ENCODE results near the gene SFXN3. TPM values are rescaled to one million over a fixed set of nuclear protein-coding genes. Genes with fewer than 3 reads are reported as not detected.

The SFXN3 gene
- total and polyA plus RNA-seq, 2 of the 8 experiments (the other 6 are each of a cell fraction or from before 2014, with no cell fraction given): 2.6 to 2.8 TPM

DNA sequence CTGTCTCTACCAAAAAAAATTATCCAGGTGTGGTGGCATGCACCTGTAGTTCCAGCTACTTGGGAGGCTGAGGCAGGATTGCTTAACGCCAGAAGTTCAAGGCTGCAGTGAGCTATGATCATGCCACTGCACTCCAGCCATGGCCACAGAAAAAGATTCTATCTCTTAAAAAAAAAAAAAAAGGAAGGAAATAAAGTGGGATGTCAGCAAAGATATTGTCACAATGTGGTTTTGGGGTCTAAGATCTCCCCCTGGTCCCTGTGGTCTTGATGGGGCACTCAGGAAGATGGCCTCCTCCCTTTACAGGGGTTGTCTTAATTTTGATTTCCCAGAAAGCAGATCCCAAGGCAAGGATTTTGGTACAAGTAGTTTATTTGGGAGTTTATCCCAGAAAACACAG lies 23.3 kb downstream of the SFXN3 start:
- H3K9ac ChIP-seq (replicated peaks in 1 of 4; ENCODE audit: extremely low read depth in 1 of 4, low read depth in 3 of 4, low read length in 3 of 4): no peak overlapping the region
- peaks cover 0 to 1% of the 10 kb centered on the region in 2 experiments; a peak in 1 of 4 replicates for H3K79me2 ChIP-seq (ENCODE audit: control insufficient read depth in 1 of 2, insufficient read depth in 2 of 2, low read length in 2 of 2)
- H3K4me1 ChIP-seq (replicated peaks in 1 of 4; ENCODE audit: control insufficient read depth in 3 of 4, insufficient read depth in 4 of 4, low read length in 3 of 4): peaks cover 0 to 7% (median 5%) of the 10 kb centered on the region in 4 experiments; a peak in 4 of 7 replicates
- H3K36me3 ChIP-seq (ENCODE audit: control insufficient read depth in 2 of 4, insufficient read depth in 4 of 4, low read length in 3 of 4): no peaks in the 10 kb centered on the region; a peak in 1 of 8 replicates
- H3K27ac ChIP-seq (ENCODE audit: low read depth, low read length): no peak overlapping the region
- FAIRE-seq (no peak), DNase-seq (ENCODE audit: low read depth in 1 of 2, low spot score in 2 of 2) (no peak)
- H2AK5ac ChIP-seq (ENCODE audit: low read depth, low read length): no peak overlapping the region
- CTCF ChIA-PET (ENCODE audit: partially characterized antibody): interaction anchor here (1.2 to 59.5 kb wide), 5 partner anchors 8 to 88 kb away, joined by 3 to 2176 read pairs (median 110); partner anchors contain the start of genes KAZALD1, PDZD7 and SFXN3
- H3K4me2 ChIP-seq (ENCODE audit: insufficient read depth in 1 of 2, low read depth in 2 of 2, low read length in 2 of 2): no peak overlapping the region
- no peak overlapping the region for H3K23ac ChIP-seq (ENCODE audit: insufficient read length)
- H4K5ac ChIP-seq (ENCODE audit: insufficient read length, low read depth, low read length): no peak overlapping the region
- H3K56ac ChIP-seq (replicated peaks; ENCODE audit: insufficient read length, low read depth, low read length): no peak overlapping the region
- TF ChIP-seq PHF8 (conservative IDR thresholded peaks at IDR 0.05; ENCODE audit: low read depth, low read length): no peak
- no peak for TF ChIP-seq RNF2 (IDR thresholded peaks at IDR 0.05; ENCODE audit: borderline replicate concordance, low read depth, low read length, missing control alignments, poor library complexity, severe bottlenecking)
- no peaks in the 10 kb centered on the region; the same call in 1 of the 2 replicates for H3K79me1 ChIP-seq (ENCODE audit: low read depth, low read length)
- H3K4ac ChIP-seq (replicated peaks; ENCODE audit: insufficient read length, low read depth, low read length): no peak overlapping the region
- no peak overlapping the region for H2BK12ac ChIP-seq (ENCODE audit: low read depth, low read length)
- no peak overlapping the region for H2BK15ac ChIP-seq (ENCODE audit: low read length)
- H3K18ac ChIP-seq (ENCODE audit: extremely low read depth, low read length): no peak overlapping the region
- no peak overlapping the region for H4K8ac ChIP-seq (ENCODE audit: extremely low read depth, insufficient read depth, low read length)
- no peak overlapping the region for H2BK20ac ChIP-seq (ENCODE audit: low read length)
- H2AFZ ChIP-seq (ENCODE audit: low read length): no peak overlapping the region
- no peaks in the 10 kb centered on the region; the same call in 1 of the 2 replicates for H3K23me2 ChIP-seq (ENCODE audit: low read depth, low read length)
- no peak overlapping the region for H3K14ac ChIP-seq (ENCODE audit: insufficient read length)
- H2BK5ac ChIP-seq (ENCODE audit: low read depth, low read length): no peak overlapping the region
- H4K20me1 ChIP-seq (replicated peaks in 1 of 2; ENCODE audit: control insufficient read depth in 1 of 2, insufficient read depth in 2 of 2, low read length in 2 of 2): peaks cover 5 to 8% of the 10 kb centered on the region in 2 experiments
- WGBS, 2 experiments (ENCODE audit: extremely low coverage in 1 of 2, insufficient coverage in 1 of 2, insufficient read length in 1 of 2, insufficient replicate concordance in 2 of 2, low coverage in 1 of 2, low lambda C conversion rate in 2 of 2, missing lambda C conversion rate in 1 of 2): 90% methylated on average over 1 of the region's 1 CpG; no CpG with 5 or more reads in 1 of the 2 experiments
- H3K27me3 ChIP-seq (replicated peaks in 1 of 4; ENCODE audit: control insufficient read depth in 3 of 4, extremely low read depth in 1 of 4, insufficient read depth in 3 of 4, low read length in 3 of 4): peaks cover 12 to 27% (median 23%) of the 10 kb centered on the region in 4 experiments
- H4K91ac ChIP-seq (replicated peaks; ENCODE audit: insufficient read length, low read length): no peak overlapping the region
- POLR2A ChIA-PET (ENCODE audit: partially characterized antibody): interaction anchor here (0.8 kb wide), 1 partner anchor 17 kb away, joined by 3 read pairs; no protein-coding TSS in a partner anchor
- H3K4me3 ChIP-seq (ENCODE audit: extremely low read depth in 1 of 4, insufficient read depth in 2 of 4, low read depth in 3 of 4, low read length in 4 of 4): no peak overlapping the region
- no peak overlapping the region for H2BK120ac ChIP-seq (replicated peaks; ENCODE audit: low read depth, low read length)
- no peaks in the 10 kb centered on the region for H3K9me3 ChIP-seq (ENCODE audit: insufficient read depth in 2 of 2, low read depth in 1 of 2, low read length in 1 of 2)

Measured in H1 (cell line).